ENCODE measurements around the gene ERCC6.

DNA sequence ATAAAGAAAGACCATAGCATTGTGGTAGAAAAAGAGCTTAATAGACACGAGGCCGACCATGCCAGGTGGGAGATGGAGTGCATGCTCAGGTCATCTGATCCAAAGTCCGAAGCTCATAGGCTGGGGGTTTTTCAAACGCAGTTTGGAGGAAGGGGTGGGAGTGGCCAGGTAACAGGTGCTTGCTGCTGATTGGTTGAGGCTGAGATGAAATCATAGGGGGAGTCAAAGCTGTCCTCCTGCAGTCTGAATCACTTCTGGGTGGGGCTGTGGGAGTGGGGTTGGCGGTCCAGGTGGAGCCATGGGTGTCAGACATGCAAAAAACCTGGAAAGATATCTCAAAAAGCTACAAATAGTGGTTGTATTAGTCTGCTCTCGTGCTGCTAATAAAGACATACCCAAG lies 2.8 kb upstream of the ERCC6 start:
- TF ChIP-seq EZH2 (IDR thresholded peaks at IDR 0.05) (no peak), POLR2AphosphoS5 (IDR thresholded peaks at IDR 0.05; ENCODE audit: borderline replicate concordance, low read depth, low read length) (no peak)

All from SK-N-MC (cell line).